Cortex of kidney (tissue), 1 donor: ENCODE measurements around the gene PPP4R2.
"Not testable (repeated sequence)": the region's sequence is repeated elsewhere in the genome, so short reads cannot be mapped to it uniquely, and the experiment has no call there.

Experiments used
- DNase-seq: peaks from one replicate; lab custom pipeline; 2025; lab: John Stamatoyannopoulos, UW

The PPP4R2 gene

DNA sequence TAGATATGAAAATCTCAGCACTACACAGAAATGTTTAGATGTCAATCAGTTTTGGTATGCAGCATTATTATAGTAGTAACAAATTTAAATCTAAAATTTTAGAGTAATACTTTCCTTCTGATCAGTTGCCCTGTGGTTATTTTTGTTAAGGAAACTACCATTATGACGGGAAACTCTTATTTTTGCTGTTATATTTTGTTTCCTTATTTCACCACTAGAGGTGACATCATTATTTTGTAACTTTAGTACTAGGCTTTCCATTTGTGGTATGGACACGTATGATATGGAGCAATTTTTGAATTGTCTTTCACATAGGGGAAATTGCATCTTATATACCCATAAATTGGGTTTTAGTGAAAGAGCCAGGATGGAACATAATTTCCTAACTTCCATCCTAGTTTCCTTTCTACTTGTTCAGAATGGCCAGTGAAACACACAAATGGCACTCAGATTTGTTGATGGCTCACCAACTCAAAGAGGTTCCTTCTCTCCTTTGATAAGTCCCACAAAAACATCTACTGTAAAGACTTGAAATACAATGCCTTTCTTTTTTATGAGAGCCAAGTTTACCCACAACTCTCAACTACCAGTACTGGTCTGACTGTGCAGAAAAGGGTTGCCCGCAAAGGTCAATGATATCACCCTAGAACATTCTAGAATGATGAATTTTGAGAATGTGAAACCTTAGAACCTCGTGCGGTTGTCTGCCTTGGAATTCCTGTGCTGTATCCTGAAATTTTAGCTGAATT is 19.4 kb upstream of the PPP4R2 start:
- no peak for DNase-seq

DNA sequence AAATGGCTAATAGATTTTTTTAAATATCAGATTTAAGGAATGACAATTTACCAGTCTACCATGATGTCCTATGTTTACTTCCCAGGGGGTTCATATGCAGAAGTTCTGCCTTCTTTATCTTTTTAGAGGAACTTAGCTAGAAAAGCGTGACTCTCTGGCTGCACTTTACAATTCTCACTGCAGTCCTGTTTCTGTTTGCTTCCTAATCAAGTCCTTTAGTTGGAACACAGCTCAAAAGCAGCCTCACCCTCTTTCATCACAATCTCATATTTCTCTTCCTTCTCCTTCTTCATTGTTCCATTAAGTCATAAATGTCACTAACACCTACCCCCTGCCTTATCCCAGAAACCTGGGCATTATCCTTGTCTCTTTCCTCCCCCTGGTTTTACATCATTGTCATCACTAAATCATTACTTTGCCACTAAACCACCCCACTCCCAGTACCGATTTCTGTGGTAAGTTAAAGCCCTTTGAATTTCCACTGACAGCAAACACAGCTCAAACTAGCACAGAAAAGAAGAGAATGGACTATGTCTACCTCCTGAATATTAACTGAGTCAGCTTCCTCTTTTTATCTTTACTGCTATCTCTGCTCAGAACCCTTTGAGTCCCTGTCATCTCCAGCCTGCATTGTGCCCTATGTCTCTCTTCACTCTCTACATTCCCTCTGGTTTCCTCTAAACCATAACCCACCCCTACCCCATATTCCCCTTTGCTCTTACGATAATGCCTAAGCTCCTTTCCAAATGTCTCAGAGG is 13.8 kb upstream of the PPP4R2 start:
- no peak for DNase-seq

DNA sequence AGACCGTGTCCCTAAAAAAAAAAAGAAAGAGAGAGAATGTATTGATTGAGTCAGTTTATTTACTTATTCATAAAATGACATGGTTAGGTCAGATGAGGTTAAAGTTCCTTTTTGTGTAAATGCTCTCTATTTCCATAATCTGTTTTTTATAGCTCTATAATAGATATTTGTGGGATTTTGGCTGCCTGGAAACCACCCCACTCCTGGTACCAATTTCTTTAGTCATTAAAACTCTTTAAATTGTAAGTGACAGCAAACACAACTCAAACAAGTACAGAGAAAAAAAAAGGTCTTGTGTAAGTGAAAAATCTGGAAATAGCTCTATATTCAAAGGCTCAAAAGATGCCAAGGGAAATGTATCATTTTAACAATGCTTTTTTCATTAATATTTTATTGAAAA is 11.0 kb upstream of the PPP4R2 start:
- DNase-seq, result no peak

DNA sequence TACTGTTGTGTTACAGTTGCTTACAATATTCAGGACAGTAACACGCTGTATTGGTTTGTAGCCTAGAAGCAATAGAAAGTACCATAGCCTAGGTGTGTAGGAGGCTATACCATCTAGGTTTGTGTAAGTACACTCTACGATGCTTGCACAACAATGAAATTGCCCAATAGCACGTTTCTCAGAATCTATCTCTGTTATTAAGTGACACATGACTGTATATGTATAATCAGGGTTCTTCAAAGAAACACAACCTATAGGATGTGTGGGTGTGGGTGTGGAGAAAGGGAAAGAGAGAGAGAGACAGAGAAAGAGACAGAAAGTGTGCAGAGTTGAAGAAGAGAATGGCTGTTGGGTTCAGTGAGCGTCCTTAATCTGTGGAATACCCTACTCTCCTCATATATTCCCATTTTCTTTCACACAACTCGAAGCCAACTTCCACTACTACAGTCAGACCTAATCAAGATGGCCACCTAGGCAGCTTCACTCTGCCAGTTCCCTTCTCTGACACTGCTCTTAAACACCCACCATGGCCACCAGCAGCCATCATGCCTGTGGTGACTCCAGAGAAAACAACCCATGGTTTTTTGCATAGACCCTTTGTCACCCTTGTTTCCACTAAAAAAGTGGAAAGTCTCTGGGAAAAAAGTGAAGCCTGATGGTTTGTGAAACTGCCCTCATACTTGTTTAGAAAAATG is 5.8 kb upstream of the PPP4R2 start:
- DNase-seq, result no peak

DNA sequence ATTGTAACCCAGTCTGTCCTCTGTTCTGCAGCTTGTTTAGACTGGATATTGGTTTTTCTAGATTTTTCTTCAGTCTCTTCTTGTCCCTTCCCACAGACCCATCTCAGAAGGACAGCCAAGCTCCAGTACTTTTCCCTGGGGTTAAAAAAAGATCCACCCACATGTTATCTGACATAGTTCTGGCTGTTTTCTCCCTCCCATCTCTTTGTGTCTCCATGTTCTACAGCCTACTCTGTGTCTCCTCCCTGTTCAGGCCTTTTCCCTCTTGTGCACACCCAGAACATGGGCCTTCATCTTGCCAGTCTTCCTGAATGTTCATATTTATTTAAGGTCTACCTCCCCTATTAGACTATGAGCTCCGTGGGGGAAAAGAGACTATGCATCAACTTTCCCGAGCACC is 5.1 kb upstream of the PPP4R2 start:
- no peak for DNase-seq

DNA sequence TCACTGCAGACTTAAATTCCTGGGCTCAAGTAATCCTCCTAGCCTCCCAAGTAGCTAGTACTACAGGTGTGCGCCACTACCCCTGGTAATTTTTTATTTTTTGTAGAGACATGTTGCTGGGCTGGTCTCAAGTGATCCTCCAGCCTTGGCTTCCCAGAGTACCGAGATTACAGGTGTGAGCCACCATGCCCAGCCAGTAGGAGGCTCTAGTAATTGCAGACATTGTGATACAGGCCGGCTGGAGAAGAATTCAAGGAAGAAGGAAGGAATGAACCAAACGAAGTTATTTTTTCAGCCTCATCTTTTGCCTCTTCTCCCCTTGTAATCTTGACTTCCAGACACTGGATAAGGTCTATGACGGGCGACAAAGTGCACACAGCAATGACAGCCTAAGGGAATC is 3.2 kb upstream of the PPP4R2 start:
- DNase-seq, result no peak

DNA sequence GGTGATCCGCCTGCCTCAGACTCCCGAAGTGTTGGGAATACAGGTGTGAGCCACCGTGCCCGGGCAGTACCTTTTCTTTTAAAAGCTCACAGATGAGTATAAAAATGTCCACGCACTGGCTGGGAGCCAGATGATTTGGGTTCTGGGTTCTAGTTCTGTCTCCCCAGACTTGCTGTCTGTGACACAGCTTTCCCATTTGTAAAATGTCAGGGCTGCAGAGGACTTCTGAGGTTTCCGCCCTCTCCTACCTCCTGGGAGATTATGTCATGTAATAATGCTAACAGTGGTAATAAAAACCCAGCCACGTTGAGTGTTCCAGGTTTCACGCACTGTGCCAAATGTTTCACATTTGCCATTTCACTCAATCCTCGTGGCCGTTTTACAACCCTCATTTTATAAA is 1.3 kb upstream of the PPP4R2 start:
- DNase-seq, result no peak

DNA sequence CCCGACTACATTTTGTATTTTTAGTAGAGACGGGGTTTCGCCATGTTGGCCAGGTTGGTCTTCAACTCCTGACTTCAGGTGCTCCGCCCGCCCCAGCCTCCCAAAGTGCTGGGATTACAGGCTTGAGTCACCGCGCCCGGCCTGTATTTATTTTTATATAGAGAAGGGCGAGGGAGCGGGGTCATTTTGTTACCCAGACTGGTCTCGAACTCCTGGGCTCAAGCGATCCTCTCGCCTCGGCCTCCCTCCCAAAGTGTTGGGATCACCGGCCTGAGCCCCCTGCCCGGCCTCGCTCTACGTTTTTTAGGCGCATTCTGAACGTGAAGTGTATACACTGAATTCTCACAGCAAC is 514 bp upstream of the PPP4R2 start:
- no peak for DNase-seq

DNA sequence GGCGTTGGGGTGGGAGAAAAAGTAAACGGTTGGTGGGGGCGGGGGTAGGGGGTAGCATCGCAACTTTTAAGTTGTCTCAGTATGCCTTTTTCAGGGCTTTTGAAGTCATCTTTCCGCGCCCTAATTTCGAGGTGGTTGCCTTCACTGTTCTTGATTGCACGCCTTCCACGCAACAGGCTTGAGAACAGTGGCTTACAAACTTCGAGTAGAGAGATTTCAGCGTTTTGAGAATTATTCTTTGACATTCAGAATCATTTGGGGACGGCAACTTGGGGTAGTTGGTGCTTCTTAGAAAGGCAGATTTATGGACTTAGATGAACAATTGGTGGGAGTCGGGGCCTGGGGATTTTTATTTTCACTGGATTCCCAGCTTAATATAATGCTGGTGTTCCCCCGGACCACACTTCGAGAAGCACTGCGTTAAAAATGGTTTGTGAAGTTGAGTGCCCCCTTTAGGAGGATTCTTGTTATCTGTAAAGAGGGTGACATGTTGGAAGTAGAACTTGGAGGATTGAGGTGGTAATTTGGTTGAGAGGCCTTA is 880 bp downstream of the PPP4R2 start:
- DNase-seq, result no peak

DNA sequence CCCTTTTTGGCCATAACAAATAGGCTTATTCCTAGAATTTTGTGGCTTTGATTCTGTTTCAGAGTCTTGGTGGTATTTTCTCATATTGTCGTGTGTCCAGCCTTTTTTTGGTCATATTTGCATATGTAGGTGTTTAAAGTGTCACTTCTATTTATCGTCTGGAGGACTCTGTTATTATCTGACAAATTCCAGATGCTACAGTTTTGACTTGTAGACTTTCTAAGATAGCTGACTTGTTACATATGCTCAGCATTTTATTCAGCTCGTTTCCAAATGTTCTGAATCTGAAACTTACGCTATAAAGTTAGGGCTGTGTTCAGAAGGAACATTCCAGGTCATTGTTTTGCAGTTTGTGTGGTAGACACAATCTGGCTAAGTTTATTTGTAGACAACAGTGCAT is 1.9 kb downstream of the PPP4R2 start:
- DNase-seq, result no peak

DNA sequence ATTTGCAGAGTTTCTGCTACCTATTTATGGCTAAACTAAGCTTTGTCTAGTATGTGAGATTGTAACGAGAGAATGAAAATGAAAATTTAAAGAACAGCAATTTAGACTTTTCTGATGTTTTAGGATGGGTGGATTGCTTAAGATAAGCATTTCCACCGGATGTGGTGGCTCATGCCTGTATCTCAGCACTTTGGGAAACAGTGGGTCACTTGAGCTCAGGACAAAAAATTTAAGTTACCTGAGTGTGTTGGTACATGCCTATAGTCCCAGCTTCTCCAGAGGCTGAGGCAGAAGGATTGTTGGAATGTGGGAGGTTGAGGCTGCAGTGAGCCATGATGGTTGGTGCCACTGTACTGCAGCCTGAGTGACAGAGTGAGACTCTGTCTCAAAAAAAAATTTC is 3.3 kb downstream of the PPP4R2 start:
- DNase-seq, result no peak

DNA sequence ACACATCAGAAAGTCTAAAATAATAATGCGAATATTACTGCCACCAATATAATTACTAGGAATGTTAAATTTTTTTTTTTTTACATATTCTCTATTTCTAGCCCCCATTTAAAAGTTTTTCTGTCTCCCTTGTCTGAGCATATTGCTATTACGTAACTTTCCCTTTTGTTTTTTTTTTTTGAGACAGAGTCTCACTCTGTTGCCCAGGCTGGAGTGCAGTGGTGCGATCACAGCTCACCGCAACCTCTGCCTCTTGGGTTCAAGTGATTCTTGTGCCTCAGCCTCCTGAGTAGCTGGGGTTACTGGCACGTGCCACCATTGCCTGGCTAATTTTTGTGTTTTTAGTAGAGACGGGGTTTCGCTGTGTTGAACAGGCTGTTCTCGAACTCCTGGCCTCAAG is 6.4 kb downstream of the PPP4R2 start:
- not testable (repeated sequence) for DNase-seq

DNA sequence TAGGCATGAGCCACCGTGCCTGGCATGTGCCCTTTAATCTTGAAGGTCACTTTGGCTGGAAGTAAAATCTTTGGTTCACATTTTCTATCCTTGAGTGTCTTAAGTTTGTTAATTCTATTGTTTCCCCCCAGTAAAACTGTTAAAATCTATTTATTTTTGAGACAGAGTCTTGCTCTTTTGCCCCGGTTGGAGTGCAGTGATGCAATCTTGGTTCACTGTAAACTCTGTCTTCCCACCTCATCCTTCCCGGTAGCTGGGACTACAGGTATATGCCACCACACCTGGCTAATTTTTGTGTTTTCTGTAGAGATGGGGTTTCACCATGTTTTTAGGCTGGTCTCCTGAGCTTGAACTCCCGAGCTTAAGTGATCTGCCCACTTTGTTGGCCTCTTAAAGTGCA is 7.7 kb downstream of the PPP4R2 start:
- DNase-seq, result no peak

DNA sequence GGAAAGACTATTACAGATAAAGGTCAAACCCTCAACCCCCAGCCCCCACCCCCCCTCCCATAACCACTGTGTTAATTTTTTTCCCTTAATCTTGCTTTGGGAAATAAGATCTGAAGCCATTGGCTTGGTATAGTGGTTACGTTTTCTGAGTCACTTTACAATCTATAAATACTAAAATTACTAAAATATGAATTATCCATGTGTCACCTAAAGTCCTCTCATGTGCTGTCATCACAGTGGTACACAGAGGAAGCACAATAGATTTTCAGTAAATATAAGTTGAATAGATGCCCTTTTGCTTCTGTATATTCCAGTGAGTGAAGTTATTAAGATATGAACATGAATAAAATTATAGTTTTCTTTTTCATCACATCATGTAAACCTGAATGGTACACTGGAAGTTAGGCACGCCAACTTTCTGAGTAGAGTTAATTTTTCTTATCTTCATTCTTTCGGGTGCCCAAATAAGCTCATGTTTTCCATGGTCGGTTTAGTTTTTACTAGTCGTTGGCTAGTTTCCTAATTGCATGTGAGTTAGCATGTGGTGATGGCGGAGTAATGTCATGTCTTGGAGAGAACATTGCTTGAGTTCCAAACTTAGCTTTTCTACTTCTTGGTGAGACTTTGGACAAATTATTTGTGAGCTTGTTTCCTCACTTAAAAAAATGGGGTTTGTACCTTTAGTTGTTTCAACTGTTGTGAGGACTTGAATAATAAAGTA is 11.5 kb downstream of the PPP4R2 start:
- DNase-seq, result no peak

DNA sequence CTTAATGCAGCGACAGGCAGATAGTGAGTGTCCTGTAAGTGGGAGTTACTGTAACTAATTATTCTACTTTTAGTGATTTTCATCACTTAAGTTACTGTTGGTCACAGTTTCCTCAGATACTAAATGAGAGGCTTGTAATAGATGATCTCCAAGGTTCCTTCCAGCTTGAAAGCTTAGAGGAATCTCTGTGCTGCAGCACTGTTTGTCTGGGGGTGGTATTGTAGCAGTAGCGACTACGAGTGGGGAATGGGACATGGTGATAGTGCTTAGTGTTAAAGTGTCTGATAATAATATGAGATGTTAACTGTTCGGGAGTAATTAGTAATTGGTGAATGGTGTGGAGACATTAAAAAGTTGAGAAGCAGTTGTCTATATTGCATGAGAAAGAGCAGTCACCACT is 12.4 kb downstream of the PPP4R2 start:
- DNase-seq, result no peak

DNA sequence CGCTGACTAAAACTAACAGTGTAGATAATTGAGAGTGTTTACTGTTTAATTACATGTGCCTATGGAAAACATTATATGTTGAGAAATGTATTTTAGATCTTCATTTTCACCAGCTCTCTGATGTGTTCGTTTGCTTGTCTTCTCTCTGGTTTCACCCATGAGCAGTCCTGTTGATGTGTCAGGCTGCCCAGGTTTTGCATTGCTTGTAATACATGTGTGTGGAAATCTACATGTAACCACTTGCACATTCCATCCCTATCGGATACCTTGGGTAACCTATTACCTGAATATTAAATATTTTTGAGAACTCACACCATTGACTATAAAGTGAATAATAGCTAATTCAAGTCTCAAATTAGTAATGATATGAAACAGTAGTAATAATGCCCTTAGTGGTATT is 13.1 kb downstream of the PPP4R2 start:
- DNase-seq, result no peak

DNA sequence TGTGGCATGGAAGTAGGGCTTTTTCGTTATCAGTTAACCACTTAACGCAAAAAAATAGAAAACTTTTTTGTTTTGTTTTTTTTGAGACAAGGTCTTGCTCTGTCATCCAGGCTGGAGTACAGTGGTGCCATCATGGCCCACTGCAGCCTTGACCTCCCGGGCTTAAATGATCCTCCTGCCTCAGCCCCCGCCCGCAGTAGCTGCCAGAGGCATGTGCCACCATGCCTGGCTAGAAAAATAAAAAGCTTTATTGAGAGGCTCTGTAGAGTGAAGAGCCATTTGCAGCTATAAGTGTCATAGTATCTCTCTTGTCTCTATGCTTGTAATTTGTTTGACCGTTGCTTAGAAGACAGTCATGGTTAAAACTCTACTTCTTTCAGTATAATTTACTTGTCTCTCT is 13.5 kb downstream of the PPP4R2 start:
- DNase-seq, result no peak

DNA sequence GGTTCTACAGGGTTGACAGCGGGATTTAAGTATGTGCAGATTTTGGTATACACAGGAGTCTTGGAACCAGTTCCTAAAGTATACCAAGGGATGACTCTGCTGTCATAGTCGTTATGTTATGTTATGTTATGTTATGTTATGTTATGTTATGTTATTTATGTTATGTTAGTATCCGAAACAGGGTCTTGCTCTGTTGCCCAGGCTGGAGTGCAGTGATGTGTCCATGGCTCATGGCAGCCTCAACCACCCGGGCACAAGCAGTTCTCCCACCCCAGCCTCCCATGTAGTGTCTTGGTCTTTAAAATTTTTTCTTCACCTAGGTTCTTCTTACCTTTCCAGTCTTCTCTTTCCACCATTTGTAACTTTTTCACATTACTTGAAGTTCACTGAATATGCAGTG is 21.7 kb downstream of the PPP4R2 start:
- DNase-seq, result no peak

DNA sequence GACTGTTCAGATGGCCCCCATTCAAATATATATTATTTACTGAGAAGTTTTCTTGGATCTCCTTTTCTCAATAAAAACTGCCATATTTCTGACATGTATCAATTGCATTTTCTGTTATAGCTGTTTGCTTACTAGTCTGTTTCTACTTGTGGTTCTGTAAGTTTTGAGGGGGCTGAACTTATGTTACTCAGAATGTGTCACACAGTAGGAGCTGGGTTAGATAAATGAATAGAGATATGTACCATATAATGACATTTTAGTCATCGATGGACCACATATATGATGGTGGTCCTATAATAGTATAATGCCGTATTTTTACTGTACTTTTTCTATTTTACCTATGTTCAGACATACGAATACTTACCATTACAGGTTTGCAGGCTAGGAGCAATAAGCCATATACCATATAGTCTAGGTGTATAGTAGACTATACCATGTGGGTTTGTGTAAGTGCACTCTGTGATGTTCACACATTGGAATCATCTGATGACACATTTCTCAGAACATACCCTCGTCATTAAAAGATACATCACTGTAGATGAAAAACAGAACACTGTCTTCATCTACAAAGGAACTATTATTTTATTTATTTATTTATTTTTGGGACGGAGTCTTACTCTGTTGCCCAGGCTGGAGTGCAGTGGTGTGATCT is 22.3 kb downstream of the PPP4R2 start:
- DNase-seq, result no peak

DNA sequence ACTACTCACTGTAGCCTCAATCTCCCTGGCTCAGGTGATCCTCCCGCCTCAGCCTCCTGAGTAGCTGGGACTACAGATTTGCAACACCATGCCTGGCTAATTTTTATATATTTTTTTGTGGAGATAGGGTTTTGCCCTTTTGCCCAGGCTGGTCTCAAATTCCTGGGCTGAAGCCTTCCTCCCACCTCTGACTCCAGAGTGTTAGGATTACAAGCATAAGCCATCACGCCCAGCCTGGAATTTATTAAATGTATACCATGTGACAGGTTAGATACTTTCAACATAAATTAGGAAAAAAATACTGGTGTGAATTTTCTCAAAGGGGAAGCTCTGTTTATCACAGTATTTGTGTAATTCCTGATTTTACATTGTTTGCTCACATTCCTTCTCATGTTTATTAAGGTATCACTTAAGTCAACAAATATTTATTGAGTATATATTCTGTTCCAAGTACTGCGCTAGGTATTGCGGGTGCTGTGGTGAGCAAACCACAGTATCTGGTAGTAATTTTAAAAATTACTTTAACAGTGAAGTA is 24.8 kb downstream of the PPP4R2 start:
- no peak for DNase-seq

DNA sequence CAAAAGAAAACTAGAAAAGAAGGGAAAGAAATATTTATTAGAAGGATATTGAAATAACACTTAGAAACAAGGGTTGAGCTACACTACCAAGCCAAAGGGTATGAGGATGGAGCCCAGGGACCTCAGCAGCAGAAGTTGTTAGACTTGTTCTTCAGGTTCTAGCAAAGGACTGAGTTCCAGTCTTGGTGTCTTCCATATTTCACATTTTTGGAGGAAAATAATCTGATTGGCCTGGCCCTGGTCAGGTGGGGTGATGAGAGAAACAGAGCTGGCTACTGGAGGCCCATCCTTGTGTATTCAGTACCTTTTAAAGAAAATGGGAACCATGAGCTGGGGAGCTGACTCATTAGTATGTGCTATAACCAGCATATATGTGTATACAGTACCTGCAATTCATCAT is 28.2 kb downstream of the PPP4R2 start:
- DNase-seq, result no peak
